ENCODE data around the gene CNPPD1. TPM values are rescaled to one million over a fixed set of nuclear protein-coding genes. Genes with fewer than 3 reads are reported as not detected.

CNPPD1 gene
- total and polyA plus RNA-seq, 11 donors: 37.3 to 118 (median 57.2) TPM

- intact Hi-C loops (cut with DNase I): loop anchor here in 6 of 10 donors (5.0 to 10.0 kb wide), 4 partner anchors 35 to 888 kb away; partner anchors contain the start of genes DNPEP (in 3 of the 6), ZFAND2B (in 3 of the 6), ANKZF1 (in 1 of the 6) and ATG9A (in 1 of the 6)
- H3K9me3 ChIP-seq: no peaks in the 10 kb centered on the region
- no peak overlapping the region for H3K4me3 ChIP-seq
- H3K27ac ChIP-seq: peak overlapping the region in 1 of 12 donors; percentile 80
- TF ChIP-seq CTCF (IDR thresholded peaks at IDR 0.05) (no peak), POLR2A (IDR thresholded peaks at IDR 0.05) (no peak)
- no peak for DNase-seq
- ATAC-seq: no peak
- 84 to 92% (median 87%) methylated on average over 12 to 16 of the region's 16 CpGs for WGBS, 4 donors
- H3K36me3 ChIP-seq: peaks cover 0 to 43% (median 37%) of the 10 kb centered on the region in 9 donors
- no peaks in the 10 kb centered on the region for H3K27me3 ChIP-seq
- H3K4me1 ChIP-seq: peaks cover 0 to 40% (median 22%) of the 10 kb centered on the region in 12 donors
Measured at GRCh38 chr2:219172231-219173154, 4.2 kb downstream of the CNPPD1 start.

GRCh38 chr2:219171231-219171651 is 5.5 kb downstream of the CNPPD1 start:
- intact Hi-C loops (cut with DNase I): loop anchor here in 6 of 10 donors (1.0 to 10.0 kb wide), 5 partner anchors 11 to 886 kb away; partner anchors contain the start of genes DNPEP (in 3 of the 6), ZFAND2B (in 3 of the 6), ANKZF1 (in 1 of the 6) and ATG9A (in 1 of the 6)
- peak; percentile 53 to 71 (median 62) for ATAC-seq
- DNase-seq: peak in 3 of 5 donors; percentile 27 to 40 (median 29)
- H3K27me3 ChIP-seq: no peaks in the 10 kb centered on the region
- no peaks in the 10 kb centered on the region for H3K9me3 ChIP-seq
- H3K4me1 ChIP-seq: peaks cover 0 to 35% (median 22%) of the 10 kb centered on the region in 12 donors
- peak overlapping the region in 8 of 12 donors; percentile 29 to 80 (median 51) for H3K27ac ChIP-seq
- no peak overlapping the region for H3K4me3 ChIP-seq
- WGBS, 4 donors: 26 to 31% (median 29%) methylated on average over 6 of the region's 6 CpGs
- TF ChIP-seq POLR2A (IDR thresholded peaks at IDR 0.05): no peak
- peak; percentile 54 to 77 (median 68) for TF ChIP-seq CTCF (IDR thresholded peaks at IDR 0.05)
- H3K36me3 ChIP-seq: peaks cover 0 to 43% (median 37%) of the 10 kb centered on the region in 9 donors

- H3K27me3 ChIP-seq: no peaks in the 10 kb centered on the region
- no peaks in the 10 kb centered on the region for H3K9me3 ChIP-seq
- H3K36me3 ChIP-seq: peaks cover 0 to 39% (median 33%) of the 10 kb centered on the region in 9 donors
- DNase-seq: no peak
- H3K4me3 ChIP-seq: no peak within 1 kb of the TSS
- peaks cover 0 to 23% (median 12%) of the 10 kb centered on the region in 12 donors for H3K4me1 ChIP-seq
- WGBS, 4 donors: 90 to 94% (median 93%) methylated on average over 10 of the region's 10 CpGs
- intact Hi-C loops (cut with DNase I): loop anchor here in 8 of 10 donors (5.0 to 10.0 kb wide), 4 partner anchors 37 to 885 kb away; partner anchors contain the start of genes DNPEP (in 6 of the 8), ZFAND2B (in 4 of the 8), ANKZF1 (in 1 of the 8) and ATG9A (in 1 of the 8)
- ATAC-seq: no peak
- TF ChIP-seq POLR2A (IDR thresholded peaks at IDR 0.05) (no peak), CTCF (IDR thresholded peaks at IDR 0.05) (no peak)
- H3K27ac ChIP-seq: peak within 1 kb of the TSS in 2 of 12 donors; percentile 55 to 80
Measured at GRCh38 chr2:219169930-219170654, 6.6 kb downstream of the CNPPD1 start, which contains the start of gene SLC23A3. Gene SLC23A3, minus strand, starts transcription at chr2:219170029. Its CDS starts 45 bp downstream, at chr2:219169984.

Data from heart left ventricle (tissue), 16 donors.